Limb (tissue), 2 donors: ENCODE results near the gene MED12.
"Not testable (repeated sequence)": the region's sequence is repeated elsewhere in the genome, so short reads cannot be mapped to it uniquely, and the experiment has no call there.

Experiments
- DNase-seq, 2 donors: peaks; one replicate each; pipeline ENCODE4 v3.0.0-alpha.2; 2016; ENCODE audit errors: extremely low spot score in 2 of 2

Gene MED12

DNA sequence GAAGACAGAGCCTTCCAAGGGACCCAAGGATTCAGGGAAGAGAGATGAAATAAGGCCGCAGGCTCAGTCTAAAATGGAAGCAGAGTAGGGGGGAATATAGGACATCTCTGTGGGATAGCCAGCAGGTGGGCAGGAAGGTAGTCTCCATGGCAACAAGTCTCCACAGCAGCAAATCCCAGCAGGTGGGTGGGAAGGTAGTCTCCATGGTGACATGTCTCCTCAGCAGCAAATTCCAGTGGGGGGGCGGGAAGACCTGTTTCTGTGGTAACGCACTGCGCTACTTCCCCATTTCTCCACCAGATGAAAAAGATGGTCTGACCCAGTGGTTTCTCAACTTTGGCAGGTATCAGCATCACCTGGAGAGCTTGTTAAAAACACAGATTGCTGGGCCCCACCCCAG, 44.6 kb downstream of the MED12 start:
- DNase-seq, result no peak

- DNase-seq, result no peak
These were observed 45.7 kb downstream of the MED12 start for GRCh38 chrX:71164071-71164470.

- no peak for DNase-seq
These were observed 48.1 kb downstream of the MED12 start for GRCh38 chrX:71166461-71166860.

- no peak for DNase-seq
These were observed 48.8 kb downstream of the MED12 start for GRCh38 chrX:71167031-71167781.

DNA sequence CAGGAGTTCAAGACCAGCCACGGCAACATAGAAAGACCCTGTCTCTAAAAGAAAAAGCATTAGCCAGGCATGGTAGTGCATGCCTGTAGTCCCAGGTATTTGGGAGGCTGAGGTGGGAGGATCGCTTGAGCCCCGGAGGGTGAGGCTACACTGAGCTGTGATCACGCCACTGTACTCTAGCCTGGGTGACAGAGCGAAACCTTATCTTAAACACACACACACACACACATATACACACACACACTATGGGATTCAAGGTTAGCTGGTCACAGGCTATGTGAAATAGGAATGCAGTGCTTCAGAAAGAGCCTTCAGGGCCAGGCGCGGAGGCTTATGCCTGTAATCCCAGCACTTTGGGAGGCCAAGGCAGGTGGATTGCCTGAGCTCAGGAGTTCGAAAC, 49.7 kb downstream of the MED12 start:
- DNase-seq, result no peak

DNA sequence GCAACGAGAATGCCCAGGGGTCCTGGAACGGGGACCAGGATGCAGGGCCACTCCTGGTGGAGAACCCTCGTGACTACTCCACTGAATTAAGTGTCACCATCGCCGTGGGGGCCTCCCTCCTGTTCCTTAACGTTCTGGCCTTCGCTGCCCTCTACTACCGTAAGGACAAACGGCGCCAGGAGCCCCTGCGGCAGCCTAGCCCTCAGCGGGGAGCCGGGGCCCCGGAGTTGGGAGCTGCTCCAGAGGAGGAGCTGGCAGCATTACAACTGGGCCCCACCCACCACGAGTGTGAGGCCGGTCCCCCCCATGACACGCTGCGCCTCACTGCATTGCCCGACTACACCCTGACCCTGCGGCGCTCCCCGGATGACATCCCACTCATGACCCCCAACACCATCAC, 51.2 kb downstream of the MED12 start:
- DNase-seq, result no peak

DNA sequence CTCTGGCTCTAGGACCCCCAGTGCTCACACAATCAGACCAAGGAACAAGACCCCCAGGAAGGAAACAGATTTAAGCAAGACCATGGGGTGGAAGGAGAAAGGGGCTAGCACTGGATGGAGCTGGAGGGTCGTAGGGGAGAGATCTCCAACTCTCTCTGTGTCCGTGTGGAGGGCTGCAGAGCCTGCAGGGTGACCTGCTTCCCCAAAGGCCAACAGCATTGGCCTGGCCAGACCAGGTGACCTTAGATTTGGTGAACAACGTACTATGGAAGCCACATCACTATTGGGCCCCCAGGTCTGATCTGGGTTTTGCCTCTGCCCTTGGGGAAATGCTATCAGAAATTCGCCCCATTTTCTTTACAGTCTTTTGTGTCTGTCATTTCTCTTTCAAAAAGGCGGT, 52.3 kb downstream of the MED12 start:
- DNase-seq, result no peak

DNA sequence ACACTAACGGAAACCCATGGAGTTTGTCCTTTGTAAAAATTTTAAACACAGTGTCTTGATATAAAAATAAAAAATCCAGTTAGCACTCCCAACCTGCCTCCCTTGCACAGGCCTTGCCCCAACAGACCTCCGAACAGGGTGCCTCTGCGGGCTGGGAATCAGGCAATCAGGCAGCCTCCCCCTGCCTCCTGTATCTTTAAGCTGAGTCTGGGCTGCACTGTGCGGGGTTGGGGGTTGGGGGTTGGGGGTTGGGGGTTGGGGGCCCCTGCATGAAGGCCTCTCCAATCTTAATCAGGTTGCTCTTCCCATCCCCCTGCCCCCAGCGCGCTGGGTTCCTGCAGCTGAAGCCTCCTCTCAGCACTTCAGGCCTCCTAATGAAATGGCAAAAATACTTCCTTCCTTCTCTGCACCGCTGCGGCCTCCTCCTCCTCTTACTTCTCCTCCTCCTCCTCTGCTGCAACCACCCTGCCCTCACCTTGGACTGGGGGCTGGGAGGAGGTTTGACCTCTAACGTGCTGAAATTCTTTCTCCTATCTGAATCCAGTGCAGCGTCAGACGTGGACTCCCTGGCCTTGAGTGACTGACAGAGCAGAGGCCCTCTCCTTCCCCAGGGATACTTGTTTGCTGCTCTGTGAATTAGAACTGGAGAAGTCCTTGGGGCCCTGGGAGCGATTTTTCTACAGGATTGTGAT, 52.9 kb downstream of the MED12 start:
- no peak for DNase-seq

DNA sequence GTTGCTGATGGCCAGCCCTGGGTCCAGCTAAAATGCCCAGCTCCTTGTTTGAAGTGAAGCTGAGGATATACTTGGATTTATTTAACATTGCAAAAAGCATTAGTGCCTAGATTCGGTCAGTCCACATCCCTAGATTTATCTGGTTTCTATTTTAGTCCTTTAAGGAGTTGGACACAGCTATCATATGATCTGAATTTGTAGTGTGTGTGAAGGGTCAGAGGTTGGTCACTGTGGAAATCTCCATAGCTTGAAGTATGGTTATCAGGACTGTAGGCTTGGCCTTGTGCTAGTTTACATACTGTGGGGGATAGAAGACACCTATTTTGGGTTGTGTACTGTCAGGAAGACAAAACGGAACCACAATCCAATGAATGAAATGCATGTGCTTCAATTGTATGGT, 55.0 kb downstream of the MED12 start:
- DNase-seq, result no peak

DNA sequence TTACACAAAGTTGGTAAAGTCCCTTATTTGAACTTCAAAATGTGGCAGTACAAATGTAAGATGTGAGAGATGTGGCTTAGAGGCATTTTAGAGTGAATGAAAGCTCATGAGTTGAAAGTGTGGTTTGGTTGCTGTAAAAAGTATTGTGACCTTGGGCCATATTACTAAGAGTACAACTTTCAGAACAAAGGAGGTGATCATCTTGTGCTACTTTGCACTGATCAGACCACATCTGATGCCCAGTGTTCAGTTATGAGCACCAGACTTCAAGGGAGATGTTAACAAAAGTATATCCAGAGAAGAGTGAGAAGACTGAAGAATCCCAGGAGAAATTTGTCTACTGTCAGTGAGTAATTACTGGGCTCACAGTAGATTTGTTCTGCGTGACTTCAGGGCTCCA, 56.4 kb downstream of the MED12 start:
- DNase-seq, result no peak

GRCh38 chrX:71175531-71175930, 57.1 kb downstream of the MED12 start:
- no peak for DNase-seq

GRCh38 chrX:71177327-71177726, 58.9 kb downstream of the MED12 start:
- DNase-seq, result no peak

GRCh38 chrX:71178908-71179307, 60.5 kb downstream of the MED12 start:
- peak; percentile 45 to 50 for DNase-seq

DNA sequence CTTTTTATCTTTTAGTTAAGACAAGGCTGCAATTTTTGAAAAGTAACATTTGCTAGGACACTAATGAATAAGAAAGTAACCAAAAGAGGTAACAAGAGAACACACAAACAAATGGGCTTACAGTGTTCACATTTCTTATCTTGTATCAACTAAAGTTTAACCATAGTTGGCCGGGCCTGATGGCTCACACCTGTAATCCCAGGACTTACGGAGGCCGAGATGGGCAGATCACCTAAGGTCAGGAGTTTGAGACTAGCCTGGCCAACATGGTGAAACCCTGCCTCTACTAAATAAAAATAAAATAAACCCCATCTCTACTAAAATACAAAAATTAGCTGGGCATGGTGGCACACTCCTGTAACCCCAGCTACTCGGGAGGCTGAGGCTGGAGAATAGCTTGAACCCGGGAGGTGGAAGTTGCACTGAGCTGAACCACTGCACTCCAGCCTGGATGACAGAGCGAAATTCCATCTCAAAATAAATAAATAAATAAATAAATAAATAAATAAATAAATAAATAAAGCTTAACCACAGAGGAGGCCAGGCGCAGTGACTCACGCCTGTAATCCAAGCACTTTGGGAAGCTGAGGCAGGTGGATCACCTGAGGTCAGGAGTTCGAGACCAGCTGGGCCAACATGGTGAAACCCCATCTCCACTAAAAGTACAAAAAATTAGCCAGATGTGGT, 62.3 kb downstream of the MED12 start:
- DNase-seq, result not testable (repeated sequence)

- peak in 1 of 2 donors; percentile 50 for DNase-seq
These were observed 63.1 kb downstream of the MED12 start for GRCh38 chrX:71181558-71181909.

DNA sequence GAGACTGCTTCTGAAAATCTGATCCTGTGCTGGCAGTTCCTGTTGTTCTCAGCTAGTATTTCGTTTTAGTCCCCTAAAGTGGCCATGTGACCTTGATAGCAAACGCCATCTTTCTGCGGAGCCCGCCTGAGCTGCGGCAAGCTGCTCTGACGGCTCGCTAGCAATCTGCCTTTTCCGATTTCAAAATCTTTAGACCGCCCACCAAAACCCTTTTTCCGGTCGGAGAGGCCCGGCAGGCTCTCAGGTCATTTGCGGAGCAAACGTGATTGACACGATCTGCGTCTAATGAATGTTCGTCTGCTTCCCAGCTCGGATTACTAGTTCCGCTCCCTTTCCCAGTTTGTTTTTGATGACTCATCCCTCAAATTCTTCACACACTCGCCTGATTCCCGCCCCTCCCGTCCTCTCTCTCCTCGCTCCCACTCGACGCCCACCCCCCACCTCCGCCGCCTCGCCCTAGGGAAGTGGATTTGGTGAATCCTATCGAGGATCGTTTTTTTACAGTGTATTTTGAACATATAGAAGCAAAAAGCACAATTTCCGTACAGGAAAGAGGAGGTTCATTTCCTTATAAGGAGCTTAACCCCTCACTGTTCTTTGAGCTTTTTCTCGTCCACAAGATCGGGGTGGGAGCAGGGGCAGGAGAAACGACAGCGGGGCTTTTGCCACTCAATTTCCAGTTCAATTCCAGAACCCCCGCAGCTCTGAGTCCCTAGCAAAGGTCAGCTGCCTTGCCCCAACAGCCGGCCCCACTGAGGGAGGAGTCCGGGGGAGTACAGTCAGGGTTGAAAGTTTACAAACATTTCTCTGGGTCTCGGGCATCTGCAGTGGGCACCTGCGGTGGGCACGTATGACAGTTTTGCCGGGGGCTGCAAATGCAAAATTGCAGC, 63.8 kb downstream of the MED12 start:
- peak; percentile 83 to 90 for DNase-seq

DNA sequence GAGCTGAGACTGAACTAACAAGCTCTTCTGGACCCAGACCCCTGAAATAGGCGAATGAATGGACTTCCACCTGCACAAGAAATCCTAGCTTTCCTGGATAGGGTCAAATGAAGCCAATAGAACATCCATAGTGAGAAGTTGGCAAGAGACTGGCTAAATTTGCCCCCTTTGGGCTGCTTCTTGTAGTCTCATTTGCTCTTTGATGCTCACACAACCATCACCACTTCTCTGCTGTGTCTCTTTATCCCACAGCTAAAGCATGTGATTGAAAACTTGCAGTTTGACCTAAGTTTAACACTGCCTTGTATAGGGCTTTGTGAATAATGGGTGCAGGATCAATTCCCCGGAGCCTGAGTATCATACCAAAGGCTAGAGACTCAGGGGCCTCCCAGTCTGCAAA, 64.5 kb downstream of the MED12 start:
- DNase-seq, result no peak

DNA sequence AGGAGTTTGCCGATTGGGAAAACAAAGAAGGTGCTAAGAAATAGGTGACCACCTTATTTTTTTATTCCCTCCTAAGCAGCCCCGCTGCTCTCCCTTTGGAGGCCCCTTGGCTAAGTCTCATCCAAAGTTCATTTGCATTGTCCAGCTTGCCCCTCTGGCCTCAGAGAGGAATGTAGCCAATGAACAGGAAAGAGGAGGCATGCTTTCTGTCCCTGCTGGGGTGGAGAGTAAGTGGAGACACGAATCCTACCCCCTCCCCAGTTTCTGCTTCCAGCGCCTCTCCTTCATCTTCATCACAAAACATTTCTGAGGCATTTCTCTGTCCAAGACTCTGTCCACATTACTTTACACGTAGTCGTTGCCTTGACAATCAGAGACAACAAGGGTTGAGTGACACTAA, 64.9 kb downstream of the MED12 start:
- DNase-seq, result no peak

GRCh38 chrX:71184092-71184491, 65.7 kb downstream of the MED12 start:
- DNase-seq, result no peak

DNA sequence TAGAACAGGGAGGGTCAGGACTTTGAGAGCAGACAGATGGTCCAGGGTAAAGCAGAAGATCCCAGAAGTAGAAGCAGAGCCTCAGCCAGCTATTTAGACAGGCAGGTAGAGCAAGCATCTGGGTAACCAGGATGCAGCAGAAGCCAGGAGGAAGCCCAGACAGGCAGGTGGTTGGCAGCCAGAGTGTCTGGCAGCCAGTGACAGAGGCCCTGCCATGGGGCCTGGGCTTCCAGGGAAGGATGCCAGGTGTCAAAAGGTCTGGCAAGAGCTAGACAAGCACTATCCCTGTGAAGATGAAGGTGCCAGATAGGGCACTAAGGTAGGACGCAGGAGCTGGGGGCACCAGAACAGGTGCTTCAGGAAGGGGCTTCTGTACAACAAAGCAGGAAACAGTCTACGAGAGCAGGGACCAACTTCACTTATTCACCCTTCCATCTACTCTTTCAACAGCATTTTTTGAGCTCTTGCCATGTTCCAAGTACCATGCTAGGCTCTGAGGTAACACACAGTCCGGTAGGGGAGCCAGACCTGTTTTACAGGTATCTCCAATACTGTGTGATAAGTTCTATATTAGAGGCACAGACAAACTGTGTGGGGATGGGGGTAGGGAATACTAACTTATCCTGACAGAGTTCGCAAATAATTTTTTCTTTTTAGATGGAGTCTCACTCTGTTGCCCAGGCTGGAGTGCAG, 66.6 kb downstream of the MED12 start:
- no peak for DNase-seq

DNA sequence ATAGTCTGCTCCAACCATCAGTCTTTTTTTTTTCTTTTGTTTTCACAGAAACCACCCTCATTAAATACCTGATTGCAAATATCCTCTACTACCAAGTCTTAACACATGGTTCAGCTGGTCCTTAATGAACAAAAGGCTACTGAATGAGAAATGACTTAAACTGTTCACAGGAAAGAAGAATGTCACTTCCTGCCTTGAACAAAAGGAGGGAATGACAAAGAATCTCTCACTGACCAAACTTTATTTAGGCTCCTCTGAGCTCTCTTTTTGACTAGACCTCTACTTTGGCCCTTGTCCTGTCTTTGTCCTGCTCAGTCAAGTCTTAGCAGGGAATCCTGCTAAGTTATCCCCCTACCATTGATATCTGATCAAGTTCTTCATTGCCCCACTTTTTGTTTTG, 72.9 kb downstream of the MED12 start:
- no peak for DNase-seq
